Loucy (cell line): ENCODE results near the gene ANKRD34B.

Experiments used
- H2AFZ ChIP-seq: fragments of 200-600 bp; sonication (generic); 2 replicates; pipeline ENCODE4 v1.6.0; 2016; ENCODE audit warnings: antibody characterized with exemption, mild to moderate bottlenecking, low read length, moderate library complexity
- H3F3A ChIP-seq: fragments of 200-600 bp; 2 replicates; pipeline ENCODE4 v1.6.0; 2016; ENCODE audit warnings: antibody characterized with exemption, low read depth, mild to moderate bottlenecking
- H3K27me3 ChIP-seq: fragments of 200-600 bp; sonication (generic); 2 replicates; pipeline ENCODE4 v1.6.1; 2014; ENCODE audit warnings: low read length, mild to moderate bottlenecking; ENCODE audit not compliant: insufficient read depth, poor library complexity, severe bottlenecking
- H3K36me3 ChIP-seq: fragments of 200-600 bp; sonication (generic); 2 replicates; pipeline ENCODE4 v1.6.1; 2016; ENCODE audit warnings: low read length; ENCODE audit not compliant: insufficient read depth
- H3K4me1 ChIP-seq: fragments of 200-600 bp; sonication (generic); 2 replicates; pipeline ENCODE4 v1.5.1; 2014; ENCODE audit warnings: low read length, mild to moderate bottlenecking; ENCODE audit not compliant: insufficient read depth, poor library complexity, severe bottlenecking
- H3K4me2 ChIP-seq: fragments of 200-600 bp; sonication (generic); 2 replicates; pipeline ENCODE4 v1.6.0; 2014; ENCODE audit warnings: antibody characterized with exemption, low read length, low read depth, mild to moderate bottlenecking; ENCODE audit not compliant: poor library complexity, severe bottlenecking
- H3K4me3 ChIP-seq: fragments of 200-600 bp; sonication (generic); 2 replicates; pipeline ENCODE4 v1.5.1; 2014; ENCODE audit warnings: low read length, mild to moderate bottlenecking, mixed read lengths; ENCODE audit not compliant: poor library complexity, severe bottlenecking
- H3K79me2 ChIP-seq: fragments of 200-600 bp; sonication (generic); 2 replicates; pipeline ENCODE4 v1.6.1; 2014; ENCODE audit warnings: low read length; ENCODE audit not compliant: insufficient read depth
- H3K9ac ChIP-seq: fragments of 200-600 bp; sonication (generic); 2 replicates; pipeline ENCODE4 v1.6.0; 2014; ENCODE audit warnings: mild to moderate bottlenecking, low read depth, low read length, moderate library complexity; ENCODE audit not compliant: poor library complexity, severe bottlenecking
- H3K9me2 ChIP-seq: fragments of 200-600 bp; sonication (generic); replicated peaks from 2 replicates; pipeline ENCODE4 v1.6.1; 2016; ENCODE audit warnings: low read depth, low read length, mixed read lengths
- H3K9me3 ChIP-seq: fragments of 200-600 bp; sonication (generic); 2 replicates; pipeline ENCODE4 v1.6.1; 2014; ENCODE audit warnings: mild to moderate bottlenecking, antibody characterized with exemption, low read length, low read depth; ENCODE audit not compliant: insufficient read depth
- H4K20me1 ChIP-seq: fragments of 200-600 bp; sonication (generic); 2 replicates; pipeline ENCODE4 v1.6.0; 2014; ENCODE audit warnings: antibody characterized with exemption, low read length, mild to moderate bottlenecking; ENCODE audit not compliant: insufficient read depth, poor library complexity, severe bottlenecking
- CTCF ChIP-seq: fragments of 200-600 bp; sonication (generic); conservative IDR thresholded peaks from 2 replicates; pipeline ENCODE4 v1.5.1; 2014; ENCODE audit warnings: mild to moderate bottlenecking, antibody characterized with exemption, low read length
- EZH2phosphoT487 ChIP-seq: fragments of 200-600 bp; IDR thresholded peaks from 2 replicates; pipeline ENCODE4 v1.6.1; 2018; ENCODE audit warnings: antibody characterized with exemption, mild to moderate bottlenecking, moderate library complexity, borderline replicate concordance

ANKRD34B gene

DNA sequence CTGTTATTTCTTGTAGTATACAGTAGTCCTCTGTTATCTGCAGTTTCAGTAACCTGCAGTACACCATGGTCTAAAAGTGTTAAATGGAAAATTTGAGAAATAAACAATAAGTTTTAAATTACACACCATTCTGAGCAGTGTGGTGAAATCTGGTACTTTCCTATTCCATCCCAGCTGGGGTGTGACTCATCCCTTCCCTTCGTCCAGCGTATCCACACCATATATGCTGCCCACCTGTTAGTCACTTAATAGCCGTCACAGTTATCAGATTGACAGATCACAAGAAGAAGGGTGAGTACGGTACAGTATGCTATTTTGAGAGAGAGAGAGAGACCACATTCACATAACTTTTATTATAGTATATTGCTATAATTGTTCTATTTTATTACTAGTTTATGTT lies 53.3 kb downstream of the ANKRD34B start:
- Histone ChIP-seq H3K9me2 (no peaks in the 10 kb centered on the region), H3K27me3 (no peaks in the 10 kb centered on the region), H2AFZ (no peak overlapping the region)

DNA sequence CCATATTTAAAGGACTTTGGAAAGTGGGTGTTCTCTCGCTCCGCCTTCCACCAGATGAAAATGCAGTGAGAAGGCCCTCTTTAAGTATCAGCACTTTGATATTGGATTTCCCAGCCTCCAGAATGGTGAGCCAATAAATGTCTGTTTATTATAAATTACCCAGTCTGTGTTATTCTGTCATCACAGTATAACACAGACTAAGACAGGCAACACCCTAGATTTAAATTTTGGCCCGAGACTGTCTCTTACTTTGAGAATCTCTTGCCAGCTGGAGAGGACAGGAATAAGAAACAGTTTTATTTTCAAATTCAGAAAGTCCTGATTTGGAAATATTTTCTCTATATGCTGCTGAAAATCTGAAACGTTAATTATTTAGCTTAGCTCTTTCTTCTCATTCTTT lies 60.7 kb downstream of the ANKRD34B start:
- Histone ChIP-seq H3K36me3 (no peaks in the 10 kb centered on the region), H2AFZ (no peak overlapping the region), H3K4me3 (no peak overlapping the region), H3K79me2 (no peaks in the 10 kb centered on the region), H3K27me3 (no peaks in the 10 kb centered on the region), H3K4me2 (no peak overlapping the region), H3K9me3 (no peaks in the 10 kb centered on the region), H3K9ac (no peak overlapping the region), H3K4me1 (no peaks in the 10 kb centered on the region), H4K20me1 (no peaks in the 10 kb centered on the region), H3F3A (no peaks in the 10 kb centered on the region), H3K9me2 (no peaks in the 10 kb centered on the region)
- TF ChIP-seq CTCF (no peak), EZH2phosphoT487 (no peak)

More for the DNA sequence above, 53.3 kb downstream of the ANKRD34B start:
- TF ChIP-seq CTCF (no peak), EZH2phosphoT487 (no peak)
- no peaks in the 10 kb centered on the region for H3K4me1 ChIP-seq
- no peaks in the 10 kb centered on the region for H3K9me3 ChIP-seq
- H3K4me3 ChIP-seq = no peak overlapping the region
- no peak overlapping the region for H3K9ac ChIP-seq
- H3K4me2 ChIP-seq = no peak overlapping the region
- H3K36me3 ChIP-seq = no peaks in the 10 kb centered on the region
- H3F3A ChIP-seq = no peaks in the 10 kb centered on the region
- H3K79me2 ChIP-seq = no peaks in the 10 kb centered on the region
- H4K20me1 ChIP-seq = no peaks in the 10 kb centered on the region

- Histone ChIP-seq H3K27me3 (no peaks in the 10 kb centered on the region), H3K4me1 (no peaks in the 10 kb centered on the region), H3K4me3 (no peak overlapping the region), H3K36me3 (no peaks in the 10 kb centered on the region), H4K20me1 (no peaks in the 10 kb centered on the region), H3K79me2 (no peaks in the 10 kb centered on the region), H3K9me2 (no peaks in the 10 kb centered on the region), H3F3A (no peaks in the 10 kb centered on the region), H3K9ac (no peak overlapping the region), H3K4me2 (no peak overlapping the region), H2AFZ (no peak overlapping the region), H3K9me3 (no peaks in the 10 kb centered on the region)
- TF ChIP-seq CTCF (no peak), EZH2phosphoT487 (no peak)
Measured at GRCh38 chr5:80508844-80509243, 61.2 kb downstream of the ANKRD34B start.
